Measurements from ENCODE around the gene SLC1A4. TPM values are rescaled to one million over a fixed set of nuclear protein-coding genes. Genes with fewer than 3 reads are reported as not detected.

SLC1A4 gene
- total and polyA plus RNA-seq, 4 donors = 3.4 to 23.4 (median 9.6) TPM

- peak within 1 kb of the TSS; percentile 49 to 78 for H3K27ac ChIP-seq (ENCODE audit: low read depth in 1 of 2, low read length in 2 of 2)
- peak; percentile 97 for DNase-seq (ENCODE audit: low spot score)
- peak within 1 kb of the TSS; percentile 67 to 92 (median 76) for H3K4me3 ChIP-seq (ENCODE audit: low read depth in 1 of 3, low read length in 3 of 3)
- H3K4me1 ChIP-seq (ENCODE audit: control insufficient read depth in 4 of 4, insufficient read depth in 4 of 4, low read length in 3 of 4) = peaks cover 2 to 16% (median 10%) of the 10 kb centered on the region in 4 donors
- H3K9me3 ChIP-seq (ENCODE audit: control insufficient read depth in 4 of 4, low read length in 3 of 4) = no peaks in the 10 kb centered on the region
- H3K36me3 ChIP-seq (ENCODE audit: control insufficient read depth in 4 of 4, insufficient read depth in 3 of 4, low read depth in 1 of 4, low read length in 3 of 4) = no peaks in the 10 kb centered on the region
- peak within 1 kb of the TSS; percentile 7 to 46 for H3K9ac ChIP-seq (ENCODE audit: low read depth in 1 of 2, low read length in 2 of 2)
- no peaks in the 10 kb centered on the region for H3K27me3 ChIP-seq (ENCODE audit: control insufficient read depth in 4 of 4, insufficient read depth in 4 of 4, low read length in 3 of 4)
- under 1% methylated on average over 99 of the region's 99 CpGs for WGBS
- TF ChIP-seq YY1 (IDR thresholded peaks at IDR 0.05) = peak; percentile 76
- TF ChIP-seq SP1 (IDR thresholded peaks at IDR 0.05) = peak; percentile 96
- no peak for TF ChIP-seq HNF4G (IDR thresholded peaks at IDR 0.05)
- peak; percentile 18 for TF ChIP-seq REST (IDR thresholded peaks at IDR 0.05)
Observed at GRCh38 chr2:65056215-65057053, 67.2 kb downstream of the SLC1A4 start, which contains the start of gene CEP68. CEP68 (plus strand) TSS chr2:65056416; CDS start chr2:65069445, 13,029 bp downstream.

GRCh38 chr2:65057054-65057375 lies 67.8 kb downstream of the SLC1A4 start:
- WGBS = 15% methylated on average over 5 of the region's 5 CpGs
- peak overlapping the region; percentile 7 to 46 for H3K9ac ChIP-seq (ENCODE audit: low read depth in 1 of 2, low read length in 2 of 2)

More at GRCh38 chr2:65057054-65057375, 67.8 kb downstream of the SLC1A4 start:
- no peak for TF ChIP-seq REST (IDR thresholded peaks at IDR 0.05)
- TF ChIP-seq EGR1 (IDR thresholded peaks at IDR 0.05; ENCODE audit: low read depth in 2 of 2) = no peak
- TF ChIP-seq MAX (IDR thresholded peaks at IDR 0.05) = no peak
- TF ChIP-seq JUND (IDR thresholded peaks at IDR 0.05) = no peak
- TF ChIP-seq HNF4A (conservative IDR thresholded peaks at IDR 0.05) = no peak
- no peak for TF ChIP-seq ZBTB33 (IDR thresholded peaks at IDR 0.05)
- TF ChIP-seq RXRA (IDR thresholded peaks at IDR 0.05) = no peak
- no peak for TF ChIP-seq GABPA (IDR thresholded peaks at IDR 0.05 in 1 of 2, conservative IDR thresholded peaks at IDR 0.05 in 1 of 2)
- no peak for TF ChIP-seq SP1 (IDR thresholded peaks at IDR 0.05)
- TF ChIP-seq CTCF (IDR thresholded peaks at IDR 0.05; ENCODE audit: low read depth, low read length, missing input control) = no peak
- no peak for TF ChIP-seq ATF3 (IDR thresholded peaks at IDR 0.05)
- no peak for TF ChIP-seq YY1 (IDR thresholded peaks at IDR 0.05)
- Histone ChIP-seq H3K36me3 (ENCODE audit: control insufficient read depth in 4 of 4, insufficient read depth in 3 of 4, low read depth in 1 of 4, low read length in 3 of 4) (no peaks in the 10 kb centered on the region), H3K27me3 (ENCODE audit: control insufficient read depth in 4 of 4, insufficient read depth in 4 of 4, low read length in 3 of 4) (no peaks in the 10 kb centered on the region), H3K4me1 (ENCODE audit: control insufficient read depth in 4 of 4, insufficient read depth in 4 of 4, low read length in 3 of 4) (peaks cover 2 to 16% (median 10%) of the 10 kb centered on the region in 4 donors), H3K4me3 (ENCODE audit: low read depth in 1 of 3, low read length in 3 of 3) (peak overlapping the region; percentile 52 to 92 (median 76)), H3K27ac (ENCODE audit: low read depth in 1 of 2, low read length in 2 of 2) (peak overlapping the region; percentile 49 to 78), H3K9me3 (ENCODE audit: control insufficient read depth in 4 of 4, low read length in 3 of 4) (no peaks in the 10 kb centered on the region)
- DNase-seq (ENCODE audit: low spot score) = no peak

All from liver (tissue), 9 donors.